Nephron (organoid): ENCODE data around the gene CASS4.
A peak's percentile ranks its signal among the peaks of the same experiment; 100 is the strongest.

Experiments
- H3K27ac Mint-ChIP-seq, 3 experiments: 2 replicates each; pipeline ENCODE4 v1.8.0; 2020; ENCODE audit warnings: mixed read lengths in 3 of 3, mild to moderate bottlenecking in 2 of 3, moderate library complexity in 1 of 3
- H3K27me3 Mint-ChIP-seq: 2 replicates; pipeline ENCODE4 v1.8.0; 2021; ENCODE audit warnings: low read depth, mild to moderate bottlenecking, moderate library complexity, mixed read lengths
- H3K36me3 Mint-ChIP-seq: 2 replicates; pipeline ENCODE4 v1.8.0; 2020; ENCODE audit warnings: low read depth, mixed read lengths
- H3K4me1 Mint-ChIP-seq: 2 replicates; pipeline ENCODE4 v1.8.0; 2020; ENCODE audit warnings: mixed read lengths
- H3K4me3 Mint-ChIP-seq, 3 experiments: 2 replicates each; pipeline ENCODE4 v1.8.0; 2020; ENCODE audit warnings: mild to moderate bottlenecking in 3 of 3, mixed read lengths in 3 of 3, moderate library complexity in 2 of 3
- H3K9me3 Mint-ChIP-seq: 2 replicates; pipeline ENCODE4 v1.8.0; 2020; ENCODE audit warnings: mixed read lengths
- CTCF ChIP-seq, 3 experiments: fragments of 200-600 bp; sonication (generic); IDR thresholded peaks; one replicate each; pipeline ENCODE4 v1.5.0; 2021; ENCODE audit warnings: antibody characterized with exemption in 3 of 3; ENCODE audit not compliant: unreplicated experiment in 3 of 3

The CASS4 gene

GRCh38 chr20:56417402-56417801 lies 5.3 kb downstream of the CASS4 start:
- Mint-ChIP-seq H3K36me3 (peaks cover 21% of the 10 kb centered on the region), H3K4me1 (peaks cover 19% of the 10 kb centered on the region), H3K4me3 (no peak overlapping the region), H3K27ac (peak overlapping the region in 1 of 3 experiments; percentile 4), H3K27me3 (no peaks in the 10 kb centered on the region), H3K9me3 (no peaks in the 10 kb centered on the region)
- no peak for TF ChIP-seq CTCF (IDR thresholded peaks at IDR 0.05; ENCODE audit: unreplicated experiment in 3 of 3)

- H3K27ac Mint-ChIP-seq, result peak overlapping the region in 2 of 3 experiments; percentile 4 to 66
- no peaks in the 10 kb centered on the region for H3K9me3 Mint-ChIP-seq
- peaks cover 21% of the 10 kb centered on the region for H3K36me3 Mint-ChIP-seq
- no peak for TF ChIP-seq CTCF (IDR thresholded peaks at IDR 0.05; ENCODE audit: unreplicated experiment in 3 of 3)
- H3K4me3 Mint-ChIP-seq, result no peak overlapping the region
- H3K4me1 Mint-ChIP-seq, result peaks cover 24% of the 10 kb centered on the region
- H3K27me3 Mint-ChIP-seq, result no peaks in the 10 kb centered on the region
Measured at GRCh38 chr20:56417911-56418310, 5.9 kb downstream of the CASS4 start.

GRCh38 chr20:56418385-56418861 lies 6.4 kb downstream of the CASS4 start:
- peaks cover 21% of the 10 kb centered on the region for H3K36me3 Mint-ChIP-seq
- H3K9me3 Mint-ChIP-seq, result no peaks in the 10 kb centered on the region
- H3K27ac Mint-ChIP-seq, result peak overlapping the region in 1 of 3 experiments; percentile 66
- TF ChIP-seq CTCF (IDR thresholded peaks at IDR 0.05; ENCODE audit: unreplicated experiment in 3 of 3), result no peak
- H3K27me3 Mint-ChIP-seq, result no peaks in the 10 kb centered on the region
- peaks cover 26% of the 10 kb centered on the region for H3K4me1 Mint-ChIP-seq
- H3K4me3 Mint-ChIP-seq, result no peak overlapping the region

- peaks cover 16% of the 10 kb centered on the region for H3K36me3 Mint-ChIP-seq
- no peak overlapping the region for H3K27ac Mint-ChIP-seq
- no peak for TF ChIP-seq CTCF (IDR thresholded peaks at IDR 0.05; ENCODE audit: unreplicated experiment in 3 of 3)
- peaks cover 26% of the 10 kb centered on the region for H3K4me1 Mint-ChIP-seq
- no peaks in the 10 kb centered on the region for H3K27me3 Mint-ChIP-seq
- no peaks in the 10 kb centered on the region for H3K9me3 Mint-ChIP-seq
- H3K4me3 Mint-ChIP-seq, result no peak overlapping the region
Measured at GRCh38 chr20:56420028-56420427, 8.0 kb downstream of the CASS4 start.

GRCh38 chr20:56420940-56421688 lies 9.1 kb downstream of the CASS4 start:
- H3K36me3 Mint-ChIP-seq, result peaks cover 16% of the 10 kb centered on the region
- H3K9me3 Mint-ChIP-seq, result no peaks in the 10 kb centered on the region
- H3K27me3 Mint-ChIP-seq, result no peaks in the 10 kb centered on the region
- peak overlapping the region; percentile 10 to 38 (median 23) for H3K27ac Mint-ChIP-seq
- peaks cover 26% of the 10 kb centered on the region for H3K4me1 Mint-ChIP-seq
- no peak overlapping the region for H3K4me3 Mint-ChIP-seq
- no peak for TF ChIP-seq CTCF (IDR thresholded peaks at IDR 0.05; ENCODE audit: unreplicated experiment in 3 of 3)
